GM12872 (cell line): Measurements from ENCODE around the gene LMAN2.

Experiments used
- CTCF ChIP-seq: IDR thresholded peaks from 3 replicates; pipeline ENCODE4 v1.5.1; 2011; ENCODE audit warnings: low read depth, mild to moderate bottlenecking, low read length, moderate library complexity; ENCODE audit not compliant: insufficient read depth

Gene LMAN2

DNA sequence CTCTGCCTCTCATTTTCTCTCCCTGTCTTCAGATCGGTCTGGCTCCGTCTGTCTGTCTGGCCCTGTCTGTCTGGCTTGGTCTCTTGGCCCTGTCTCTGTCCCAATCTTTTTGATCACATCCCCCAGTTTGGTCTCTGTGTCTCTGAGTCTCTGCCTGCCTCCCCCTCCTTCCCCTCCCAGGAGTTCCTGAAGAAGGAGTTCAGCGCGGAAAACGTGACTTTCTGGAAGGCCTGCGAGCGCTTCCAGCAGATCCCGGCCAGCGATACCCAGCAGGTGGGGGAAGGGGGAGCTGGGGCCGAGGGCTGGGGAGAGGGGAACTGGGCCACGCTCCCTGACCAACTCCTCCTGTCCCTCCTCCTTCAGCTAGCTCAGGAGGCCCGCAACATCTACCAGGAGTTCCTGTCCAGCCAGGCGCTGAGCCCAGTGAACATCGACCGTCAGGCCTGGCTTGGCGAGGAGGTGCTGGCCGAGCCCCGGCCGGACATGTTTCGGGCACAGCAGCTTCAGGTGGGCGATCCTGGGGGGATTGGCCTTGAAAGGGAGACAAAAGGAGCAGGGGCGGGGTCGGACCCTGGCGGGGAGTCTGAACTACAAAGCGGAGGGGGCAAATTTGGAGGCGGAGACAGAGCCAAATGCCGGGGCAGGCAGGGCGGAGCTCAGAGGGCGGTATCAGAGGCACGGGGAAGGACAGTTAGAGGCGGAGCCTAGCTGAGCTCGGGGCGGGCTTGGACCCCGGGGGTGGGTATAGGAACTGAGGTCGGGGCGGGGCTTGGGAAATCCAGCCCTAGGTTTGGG is 15.3 kb upstream of the LMAN2 start:
- no peak for TF ChIP-seq CTCF

GRCh38 chr5:177365845-177366527 is 14.5 kb upstream of the LMAN2 start:
- TF ChIP-seq CTCF = no peak

DNA sequence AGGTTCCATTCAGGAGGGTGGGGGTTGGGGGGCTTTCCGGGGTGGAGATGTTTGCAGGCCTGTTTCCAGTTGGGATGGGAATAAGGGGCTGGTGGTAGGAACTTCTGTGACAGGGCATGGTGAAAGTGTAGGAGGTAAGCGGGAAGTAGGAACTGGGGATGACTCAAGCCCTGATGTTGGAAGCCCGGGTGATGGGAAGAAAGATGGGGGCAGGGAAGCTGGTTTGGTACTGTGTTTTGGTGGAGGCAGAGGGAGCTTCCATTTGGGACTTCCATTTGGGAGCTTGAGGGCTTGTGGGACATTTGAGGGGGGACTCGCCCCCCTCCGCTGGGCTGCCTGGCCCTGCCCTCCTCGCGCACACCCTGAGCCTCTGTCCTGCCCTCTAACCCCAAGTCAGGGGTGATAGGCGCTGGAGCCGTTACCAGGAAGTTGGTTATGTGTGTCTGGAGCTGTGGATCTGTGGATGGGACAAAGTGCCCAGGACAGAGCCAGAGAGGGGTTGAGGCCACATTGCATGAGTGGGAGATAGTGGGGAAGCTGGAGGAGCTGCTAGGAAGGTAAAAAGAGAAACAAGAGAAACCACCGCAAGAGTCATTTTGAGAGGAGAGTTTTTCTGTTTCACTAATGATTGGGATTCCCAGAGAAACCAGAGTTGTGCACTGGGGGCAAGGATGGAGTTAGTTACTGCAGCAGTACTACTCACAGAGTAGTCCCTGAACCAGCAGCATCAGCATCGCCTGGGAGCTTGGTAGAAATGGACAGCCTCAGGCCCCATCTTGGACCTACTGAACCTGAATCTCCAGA is 12.9 kb upstream of the LMAN2 start:
- no peak for TF ChIP-seq CTCF

GRCh38 chr5:177363565-177363964 is 12.1 kb upstream of the LMAN2 start:
- no peak for TF ChIP-seq CTCF

GRCh38 chr5:177362610-177363507 is 11.4 kb upstream of the LMAN2 start:
- TF ChIP-seq CTCF = no peak

GRCh38 chr5:177362292-177362609 is 10.8 kb upstream of the LMAN2 start:
- no peak for TF ChIP-seq CTCF
